K562 (cell line): ENCODE data around the gene GPX2. TPM values are rescaled to one million over a fixed set of nuclear protein-coding genes. Genes with fewer than 3 reads are reported as not detected.

Experiments
- CHCHD3 ChIP-seq: fragments of 250-450 bp; sonication (Bioruptor Pico); IDR thresholded peaks from 2 replicates; pipeline ENCODE4 v2.1.2; 2022; ENCODE audit warnings: mild to moderate bottlenecking
- CHD2 ChIP-seq: IDR thresholded peaks from 2 replicates; pipeline ENCODE4 v1.6.1; 2011; ENCODE audit warnings: low read depth, low read length
- FOXK2 ChIP-seq, 2 experiments: fragments of 450-650 bp; IDR thresholded peaks in 1 of 2; conservative IDR thresholded peaks in 1 of 2; 2 replicates each; pipeline ENCODE4 v1.6.1; 2016; ENCODE audit warnings: low read depth in 2 of 2, mild to moderate bottlenecking in 1 of 2
- GTF2E2 ChIP-seq: fragments of 200-800 bp; sonication (Bioruptor generic); IDR thresholded peaks from 2 replicates; pipeline ENCODE4 v1.6.1; 2016; ENCODE audit warnings: missing genetic modification characterization, missing compliant biosample characterization
- GTF2F1 ChIP-seq: IDR thresholded peaks from 2 replicates; pipeline ENCODE4 v1.6.1; 2011; ENCODE audit warnings: low read depth, low read length, improper control_type of control experiment
- IFI16 ChIP-seq: fragments of 250-450 bp; sonication (Bioruptor Pico); IDR thresholded peaks from 2 replicates; pipeline ENCODE4 v2.1.2; 2022; ENCODE audit warnings: mild to moderate bottlenecking, inconsistent platforms
- KDM5B ChIP-seq: fragments of 200-600 bp; sonication (generic); IDR thresholded peaks from 2 replicates; pipeline ENCODE4 v1.6.1; 2012; ENCODE audit warnings: low read depth, mild to moderate bottlenecking, moderate library complexity, low read length, control low read depth, inconsistent platforms; ENCODE audit not compliant: insufficient replicate concordance
- MYNN ChIP-seq, 2 experiments: sonication (generic); formaldehyde crosslinking in 1 of 2; IDR thresholded peaks; 2 replicates each; pipeline versions ENCODE4 v1.5.0 to v1.6.1; 2016 to 2020; ENCODE audit warnings: antibody characterized with exemption in 1 of 2, missing genetic modification reagents in 1 of 2
- NCOA6 ChIP-seq: fragments of 450-650 bp; IDR thresholded peaks from 2 replicates; pipeline ENCODE4 v1.6.1; 2017; ENCODE audit warnings: mild to moderate bottlenecking
- PHF20 ChIP-seq: fragments of 450-650 bp; IDR thresholded peaks from 2 replicates; pipeline ENCODE4 v1.6.1; 2018; ENCODE audit not compliant: partially characterized antibody
- PHF8 ChIP-seq: fragments of 200-600 bp; sonication (generic); IDR thresholded peaks from 2 replicates; pipeline ENCODE4 v1.6.1; 2012; ENCODE audit warnings: mixed run types, mild to moderate bottlenecking, inconsistent platforms, low read length, moderate library complexity, borderline replicate concordance
- PTTG1 ChIP-seq: fragments of 450-650 bp; IDR thresholded peaks from 2 replicates; pipeline ENCODE4 v1.6.1; 2016; ENCODE audit warnings: low read depth, mild to moderate bottlenecking, missing genetic modification characterization, missing compliant biosample characterization
- SMARCB1 ChIP-seq: IDR thresholded peaks from 2 replicates; pipeline ENCODE4 v1.6.1; 2011; ENCODE audit warnings: improper control_type of control experiment, low read depth; ENCODE audit not compliant: insufficient read length
- ZC3H8 ChIP-seq: fragments of 450-650 bp; IDR thresholded peaks from 2 replicates; pipeline ENCODE4 v1.6.1; 2017
- ZNF57 ChIP-seq: fragments of 450-650 bp; formaldehyde crosslinking; IDR thresholded peaks from 2 replicates; pipeline ENCODE4 v1.4.0; 2020; ENCODE audit warnings: mild to moderate bottlenecking, moderate library complexity
- ZNF583 ChIP-seq: fragments of 250-450 bp; sonication (Bioruptor Pico); IDR thresholded peaks from 2 replicates; pipeline ENCODE4 v1.4.0; 2020
- ZNF644 ChIP-seq: fragments of 200-800 bp; sonication (Bioruptor generic); IDR thresholded peaks from 2 replicates; pipeline ENCODE4 v1.6.1; 2016; ENCODE audit warnings: low read depth, missing genetic modification characterization, missing compliant biosample characterization
- ZSCAN32 ChIP-seq: fragments of 450-650 bp; formaldehyde crosslinking; IDR thresholded peaks from 2 replicates; pipeline ENCODE4 v1.4.0; 2020; ENCODE audit warnings: mild to moderate bottlenecking, moderate library complexity
- polyA plus RNA-seq, 8 experiments: library from polyadenylated mRNA; depleted of rRNA in 4 of 8; stranded (reverse) in 5 of 8; unstranded in 3 of 8; fragments of >200 nt; fragmentation: Nextera tagmentation in 2 of 8; fragmentation: Illumina TruSeq in 1 of 8; extraction: Ambion mirVana in 2 of 8; extraction: Trizol in 1 of 8; gene quantifications; 2 replicates each; pipeline versions ENCODE4 v1.2.1 to v1.2.3, GENCODE V29; 2011 to 2014; ENCODE audit warnings: inconsistent platforms in 1 of 8, missing spikeins in 1 of 8
- total RNA-seq, 7 experiments: library from RNA; depleted of rRNA in 6 of 7; stranded (reverse); fragments of >200 nt in 6 of 7; fragmentation: Illumina TruSeq in 2 of 7; extraction: Trizol in 2 of 7; gene quantifications; 2 replicates each; pipeline versions ENCODE4 v1.2.1 to v1.2.3, GENCODE V29; 2011 to 2021; ENCODE audit warnings: low replicate concordance in 1 of 7
- TF ChIP-seq, protein P1 (sequence below): fragments of 250-450 bp; sonication (Bioruptor Pico); IDR thresholded peaks from 2 replicates; pipeline ENCODE4 v1.4.0; 2020; ENCODE audit warnings: mild to moderate bottlenecking, moderate library complexity
- TF ChIP-seq, protein P2 (sequence below): fragments of 450-650 bp; IDR thresholded peaks from 2 replicates; pipeline ENCODE4 v1.6.1; 2016; ENCODE audit warnings: mild to moderate bottlenecking
- TF ChIP-seq, protein P3 (sequence below): fragments of 200-800 bp; sonication (Bioruptor generic); IDR thresholded peaks from 2 replicates; pipeline ENCODE4 v1.6.1; 2017; ENCODE audit warnings: missing genetic modification characterization, missing compliant biosample characterization

The GPX2 gene
- total and polyA plus RNA-seq, 9 of the 15 experiments (the other 6 are each of a cell fraction or from before 2014, with no cell fraction given), result 0.24 TPM; not detected in 8

DNA sequence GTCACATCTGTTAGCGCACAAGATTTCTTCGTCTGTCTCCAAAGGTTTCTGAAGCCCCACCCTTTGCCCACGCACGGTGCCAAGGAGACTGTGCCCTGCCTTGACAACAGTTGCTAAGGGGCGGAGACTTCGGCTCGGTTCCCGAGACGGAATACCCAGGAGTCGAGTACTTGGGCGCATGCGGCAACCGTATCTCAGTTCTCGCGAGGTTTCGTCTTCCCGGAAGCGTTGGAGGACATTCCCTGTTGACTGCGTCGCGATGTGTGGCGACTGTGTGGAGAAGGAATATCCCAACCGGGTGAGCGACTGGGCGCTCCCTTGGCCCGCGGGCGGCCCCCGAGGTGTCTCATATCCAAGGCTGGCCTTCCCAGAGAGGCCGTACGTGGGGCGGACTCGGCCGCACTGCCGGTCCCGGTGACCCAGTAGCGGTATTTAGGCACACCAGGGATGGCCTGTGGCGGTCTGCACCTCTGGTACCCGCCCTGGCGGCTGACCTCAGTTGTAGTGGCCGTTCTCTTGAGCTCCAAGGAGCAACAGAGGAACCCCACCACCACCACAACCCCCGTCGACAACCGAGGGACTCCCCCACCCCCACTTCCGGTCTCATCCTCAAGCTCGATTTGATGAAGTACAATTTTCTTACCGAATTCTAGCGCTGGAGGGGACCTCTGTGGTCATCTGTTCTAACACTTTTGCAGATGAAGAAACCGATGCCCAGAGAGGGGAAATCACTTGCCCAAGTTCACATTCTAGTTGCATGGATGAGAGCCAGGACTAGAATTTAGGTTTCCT is 28.1 kb downstream of the GPX2 start, which contains the start of gene CHURC1 (continued):
- TF ChIP-seq GTF2E2 (tag) (peak; percentile 78; the same call in 1 of the 2 replicates), NCOA6 (no peak), CHCHD3 (no peak), CHD2 (peak; percentile 96), PTTG1 (no peak), KDM5B (peak; percentile 71), IFI16 (CRISPR knock-in tag) (no peak), ZNF644 (tag) (no peak), ZNF583 (no peak), FOXK2 (conservative IDR thresholded peaks at IDR 0.05 in 1 of 2, IDR thresholded peaks at IDR 0.05 in 1 of 2; ENCODE audit: low read depth in 2 of 2) (peak; percentile 74 to 77; a peak in 2 of 4 replicates), PHF8 (peak; percentile 93), PHF20 (peak; percentile 90), ZC3H8 (no peak), SMARCB1 (no peak), GTF2F1 (no peak), ZSCAN32 (CRISPR knock-in tag) (no peak), ZNF57 (no peak), MYNN (IDR thresholded peaks at IDR 0.05) (peak; percentile 86; the same call in 1 of the 2 replicates), MYNN (CRISPR knock-in tag; IDR thresholded peaks at IDR 0.05) (no peak)
- TF ChIP-seq, protein P1, sequence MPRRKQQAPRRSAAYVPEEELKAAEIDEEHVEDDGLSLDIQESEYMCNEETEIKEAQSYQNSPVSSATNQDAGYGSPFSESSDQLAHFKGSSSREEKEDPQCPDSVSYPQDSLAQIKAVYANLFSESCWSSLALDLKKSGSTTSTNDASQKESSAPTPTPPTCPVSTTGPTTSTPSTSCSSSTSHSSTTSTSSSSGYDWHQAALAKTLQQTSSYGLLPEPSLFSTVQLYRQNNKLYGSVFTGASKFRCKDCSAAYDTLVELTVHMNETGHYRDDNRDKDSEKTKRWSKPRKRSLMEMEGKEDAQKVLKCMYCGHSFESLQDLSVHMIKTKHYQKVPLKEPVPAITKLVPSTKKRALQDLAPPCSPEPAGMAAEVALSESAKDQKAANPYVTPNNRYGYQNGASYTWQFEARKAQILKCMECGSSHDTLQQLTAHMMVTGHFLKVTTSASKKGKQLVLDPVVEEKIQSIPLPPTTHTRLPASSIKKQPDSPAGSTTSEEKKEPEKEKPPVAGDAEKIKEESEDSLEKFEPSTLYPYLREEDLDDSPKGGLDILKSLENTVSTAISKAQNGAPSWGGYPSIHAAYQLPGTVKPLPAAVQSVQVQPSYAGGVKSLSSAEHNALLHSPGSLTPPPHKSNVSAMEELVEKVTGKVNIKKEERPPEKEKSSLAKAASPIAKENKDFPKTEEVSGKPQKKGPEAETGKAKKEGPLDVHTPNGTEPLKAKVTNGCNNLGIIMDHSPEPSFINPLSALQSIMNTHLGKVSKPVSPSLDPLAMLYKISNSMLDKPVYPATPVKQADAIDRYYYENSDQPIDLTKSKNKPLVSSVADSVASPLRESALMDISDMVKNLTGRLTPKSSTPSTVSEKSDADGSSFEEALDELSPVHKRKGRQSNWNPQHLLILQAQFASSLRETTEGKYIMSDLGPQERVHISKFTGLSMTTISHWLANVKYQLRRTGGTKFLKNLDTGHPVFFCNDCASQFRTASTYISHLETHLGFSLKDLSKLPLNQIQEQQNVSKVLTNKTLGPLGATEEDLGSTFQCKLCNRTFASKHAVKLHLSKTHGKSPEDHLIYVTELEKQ, result no peak
- TF ChIP-seq, protein P2, sequence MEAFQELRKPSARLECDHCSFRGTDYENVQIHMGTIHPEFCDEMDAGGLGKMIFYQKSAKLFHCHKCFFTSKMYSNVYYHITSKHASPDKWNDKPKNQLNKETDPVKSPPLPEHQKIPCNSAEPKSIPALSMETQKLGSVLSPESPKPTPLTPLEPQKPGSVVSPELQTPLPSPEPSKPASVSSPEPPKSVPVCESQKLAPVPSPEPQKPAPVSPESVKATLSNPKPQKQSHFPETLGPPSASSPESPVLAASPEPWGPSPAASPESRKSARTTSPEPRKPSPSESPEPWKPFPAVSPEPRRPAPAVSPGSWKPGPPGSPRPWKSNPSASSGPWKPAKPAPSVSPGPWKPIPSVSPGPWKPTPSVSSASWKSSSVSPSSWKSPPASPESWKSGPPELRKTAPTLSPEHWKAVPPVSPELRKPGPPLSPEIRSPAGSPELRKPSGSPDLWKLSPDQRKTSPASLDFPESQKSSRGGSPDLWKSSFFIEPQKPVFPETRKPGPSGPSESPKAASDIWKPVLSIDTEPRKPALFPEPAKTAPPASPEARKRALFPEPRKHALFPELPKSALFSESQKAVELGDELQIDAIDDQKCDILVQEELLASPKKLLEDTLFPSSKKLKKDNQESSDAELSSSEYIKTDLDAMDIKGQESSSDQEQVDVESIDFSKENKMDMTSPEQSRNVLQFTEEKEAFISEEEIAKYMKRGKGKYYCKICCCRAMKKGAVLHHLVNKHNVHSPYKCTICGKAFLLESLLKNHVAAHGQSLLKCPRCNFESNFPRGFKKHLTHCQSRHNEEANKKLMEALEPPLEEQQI, result no peak
- TF ChIP-seq, protein P3, sequence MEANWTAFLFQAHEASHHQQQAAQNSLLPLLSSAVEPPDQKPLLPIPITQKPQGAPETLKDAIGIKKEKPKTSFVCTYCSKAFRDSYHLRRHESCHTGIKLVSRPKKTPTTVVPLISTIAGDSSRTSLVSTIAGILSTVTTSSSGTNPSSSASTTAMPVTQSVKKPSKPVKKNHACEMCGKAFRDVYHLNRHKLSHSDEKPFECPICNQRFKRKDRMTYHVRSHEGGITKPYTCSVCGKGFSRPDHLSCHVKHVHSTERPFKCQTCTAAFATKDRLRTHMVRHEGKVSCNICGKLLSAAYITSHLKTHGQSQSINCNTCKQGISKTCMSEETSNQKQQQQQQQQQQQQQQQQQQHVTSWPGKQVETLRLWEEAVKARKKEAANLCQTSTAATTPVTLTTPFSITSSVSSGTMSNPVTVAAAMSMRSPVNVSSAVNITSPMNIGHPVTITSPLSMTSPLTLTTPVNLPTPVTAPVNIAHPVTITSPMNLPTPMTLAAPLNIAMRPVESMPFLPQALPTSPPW (CRISPR knock-in tag), result 0 out of 2 replicates have a peak, but pooled peaks have one; percentile 11
